HepG2 (cell line): ENCODE results near the gene UBC. TPM values are rescaled to one million over a fixed set of nuclear protein-coding genes. Genes with fewer than 3 reads are reported as not detected.
A peak's percentile ranks its signal among the peaks of the same experiment; 100 is the strongest.

Source experiments
- CREB1 ChIP-seq, 2 experiments: fragments of 450-650 bp in 1 of 2; IDR thresholded peaks; 2 replicates each; pipeline ENCODE4 v1.6.1; 2016 to 2017; ENCODE audit warnings: control low read depth in 1 of 2, mild to moderate bottlenecking in 1 of 2, missing compliant biosample characterization in 1 of 2, missing genetic modification characterization in 1 of 2
- DPF2 ChIP-seq: sonication (generic); formaldehyde crosslinking; IDR thresholded peaks from 2 replicates; pipeline ENCODE4 v1.4.0; 2020; ENCODE audit warnings: mild to moderate bottlenecking, low read depth, missing genetic modification reagents, borderline replicate concordance
- FOXA1 ChIP-seq, 2 experiments: fragments of 450-650 bp in 1 of 2; sonication (generic) in 1 of 2; formaldehyde crosslinking in 1 of 2; IDR thresholded peaks; 2 replicates each; pipeline versions ENCODE4 v1.4.0 to v1.6.1; 2016 to 2020; ENCODE audit warnings: missing genetic modification reagents in 1 of 2
- FOXP1 ChIP-seq, 2 experiments: fragments of 450-650 bp in 1 of 2; IDR thresholded peaks; 2 replicates each; pipeline ENCODE4 v1.6.1; 2017 to 2018; ENCODE audit warnings: antibody characterized with exemption in 1 of 2
- HNRNPL ChIP-seq: fragments of 200-400 bp; formaldehyde crosslinking; IDR thresholded peaks from 2 replicates; pipeline ENCODE4 v1.6.1; 2017; ENCODE audit warnings: mild to moderate bottlenecking, low read depth, low read length
- ISL2 ChIP-seq: sonication (generic); formaldehyde crosslinking; IDR thresholded peaks from 2 replicates; pipeline ENCODE4 v1.5.0; 2020; ENCODE audit warnings: missing genetic modification reagents
- MBNL3 ChIP-seq: fragments of 250-450 bp; sonication (Bioruptor Pico); conservative IDR thresholded peaks from 2 replicates; pipeline ENCODE4 v1.8.0; 2022; ENCODE audit warnings: mild to moderate bottlenecking, inconsistent platforms
- NR1H2 ChIP-seq: sonication (generic); formaldehyde crosslinking; IDR thresholded peaks from 2 replicates; pipeline ENCODE4 v1.8.1; 2022; ENCODE audit warnings: low read depth, missing genetic modification reagents, borderline replicate concordance
- NR2F2 ChIP-seq: IDR thresholded peaks from 2 replicates; pipeline ENCODE4 v1.6.1; 2012; ENCODE audit warnings: low read depth, inconsistent platforms, borderline replicate concordance
- ONECUT2 ChIP-seq: sonication (generic); formaldehyde crosslinking; IDR thresholded peaks from 2 replicates; pipeline ENCODE4 v1.4.0; 2020; ENCODE audit warnings: missing genetic modification reagents
- POLR2AphosphoS5 ChIP-seq: IDR thresholded peaks from 2 replicates; pipeline ENCODE4 v1.6.1; 2012; ENCODE audit warnings: low read depth, low read length
- PRMT3 ChIP-seq: sonication (generic); formaldehyde crosslinking; IDR thresholded peaks from 2 replicates; pipeline ENCODE4 v1.8.1; 2022; ENCODE audit warnings: low read depth, mild to moderate bottlenecking, moderate library complexity, missing genetic modification reagents, borderline replicate concordance
- PRPF4 ChIP-seq: fragments of 200-400 bp; formaldehyde crosslinking; IDR thresholded peaks from 2 replicates; pipeline ENCODE4 v1.6.1; 2016; ENCODE audit warnings: low read length, low read depth; ENCODE audit not compliant: poor library complexity, severe bottlenecking
- SATB2 ChIP-seq: sonication (generic); formaldehyde crosslinking; IDR thresholded peaks from 2 replicates; pipeline ENCODE4 v1.5.0; 2020; ENCODE audit warnings: missing genetic modification reagents
- SRSF9 ChIP-seq: fragments of 200-400 bp; formaldehyde crosslinking; IDR thresholded peaks from 2 replicates; pipeline ENCODE4 v1.6.1; 2018; ENCODE audit warnings: borderline replicate concordance, mild to moderate bottlenecking, low read depth, low read length; ENCODE audit not compliant: insufficient read depth, poor library complexity, severe bottlenecking
- TARDBP ChIP-seq: sonication (generic); formaldehyde crosslinking; IDR thresholded peaks from 2 replicates; pipeline ENCODE4 v1.8.0; 2022; ENCODE audit warnings: mild to moderate bottlenecking, missing genetic modification reagents
- TOE1 ChIP-seq: sonication (generic); formaldehyde crosslinking; IDR thresholded peaks from 2 replicates; pipeline ENCODE4 v1.4.0; 2020; ENCODE audit warnings: mild to moderate bottlenecking, missing genetic modification reagents
- TSC22D2 ChIP-seq: sonication (generic); formaldehyde crosslinking; IDR thresholded peaks from 2 replicates; pipeline ENCODE4 v1.5.1; 2020; ENCODE audit warnings: missing genetic modification reagents, mild to moderate bottlenecking, borderline replicate concordance
- XRCC5 ChIP-seq: fragments of 200-400 bp; formaldehyde crosslinking; optimal IDR thresholded peaks from 2 replicates; pipeline ENCODE3; 2017; ENCODE audit warnings: mild to moderate bottlenecking, low read length
- ZFP62 ChIP-seq: sonication (generic); formaldehyde crosslinking; IDR thresholded peaks from 2 replicates; pipeline ENCODE4 v1.4.0; 2020; ENCODE audit warnings: missing genetic modification reagents
- ZMYM3 ChIP-seq: sonication (generic); formaldehyde crosslinking; IDR thresholded peaks from 2 replicates; pipeline ENCODE4 v1.5.1; 2020; ENCODE audit warnings: mild to moderate bottlenecking, missing genetic modification reagents
- ZNF180 ChIP-seq: sonication (generic); formaldehyde crosslinking; IDR thresholded peaks from 2 replicates; pipeline ENCODE4 v1.4.0; 2020; ENCODE audit warnings: low read depth, missing genetic modification reagents, borderline replicate concordance
- ZNF776 ChIP-seq: sonication (generic); formaldehyde crosslinking; IDR thresholded peaks from 2 replicates; pipeline ENCODE4 v1.4.0; 2020; ENCODE audit warnings: mild to moderate bottlenecking, missing genetic modification reagents
- ZNF891 ChIP-seq: sonication (generic); formaldehyde crosslinking; IDR thresholded peaks from 2 replicates; pipeline ENCODE4 v1.5.0; 2020; ENCODE audit warnings: mild to moderate bottlenecking, missing genetic modification reagents
- polyA plus RNA-seq, 8 experiments: library from polyadenylated mRNA; depleted of rRNA in 3 of 8; stranded (reverse) in 7 of 8; unstranded in 1 of 8; fragments of >200 nt; fragmentation: Illumina TruSeq in 4 of 8; extraction: Trizol in 4 of 8; gene quantifications; 2 replicates each; pipeline versions ENCODE4 v1.2.1 to v1.2.3, GENCODE V29; 2011 to 2016; ENCODE audit warnings: low read depth in 4 of 8, missing spikeins in 1 of 8, mixed read lengths in 1 of 8; ENCODE audit not compliant: insufficient read depth in 1 of 8
- total RNA-seq, 5 experiments: library from RNA; depleted of rRNA; stranded (reverse); fragments of >200 nt; fragmentation: Illumina TruSeq; extraction: Trizol; gene quantifications; 2 replicates each; pipeline ENCODE4 v1.2.3, GENCODE V29; 2016; ENCODE audit warnings: low read depth in 1 of 5
- TF ChIP-seq, protein P1 (sequence below): sonication (generic); formaldehyde crosslinking; IDR thresholded peaks from 2 replicates; pipeline ENCODE4 v1.5.0; 2020; ENCODE audit warnings: mild to moderate bottlenecking, missing genetic modification reagents
- TF ChIP-seq, protein P2 (sequence below): sonication (generic); formaldehyde crosslinking; IDR thresholded peaks from 2 replicates; pipeline ENCODE4 v1.9.0; 2022; ENCODE audit warnings: low read depth, missing genetic modification reagents

The UBC gene
- total and polyA plus RNA-seq, 2 of the 13 experiments (the other 11 are each of a cell fraction or from before 2014, with no cell fraction given), result 805 to 1,432 TPM

DNA sequence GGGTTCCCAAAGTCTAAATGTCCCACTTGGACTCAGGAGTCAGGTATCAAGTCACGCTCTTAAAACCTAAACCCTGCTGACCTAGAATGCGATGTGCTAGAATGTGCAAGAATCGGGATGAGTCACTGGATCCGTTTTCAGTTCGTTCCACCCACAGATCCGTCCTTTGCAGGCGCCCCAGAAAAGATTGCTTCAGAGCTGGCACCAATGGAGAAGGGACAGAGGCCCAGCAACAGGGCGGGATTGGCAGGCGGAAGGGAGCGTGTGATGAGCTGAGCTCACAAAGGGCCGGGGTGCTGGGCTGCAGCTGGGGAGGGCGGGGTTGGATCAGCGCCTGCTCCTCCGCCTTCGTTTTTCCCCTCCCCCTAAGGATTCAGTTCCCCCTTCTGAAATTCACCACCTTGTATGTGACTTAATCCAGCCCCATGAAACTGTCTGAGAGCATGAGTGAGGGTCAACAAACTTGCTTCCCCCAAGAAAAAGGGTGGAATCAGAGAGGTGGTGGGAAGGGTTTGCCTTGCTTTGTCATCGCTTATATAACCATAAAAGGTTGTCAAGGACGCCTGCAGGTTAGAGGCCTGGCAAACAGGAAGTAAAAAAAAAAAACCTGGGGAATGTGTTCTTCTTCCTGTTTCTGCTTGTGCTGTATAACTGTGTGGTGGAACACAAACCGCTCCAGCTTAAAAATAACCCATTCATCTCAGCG is 2.8 kb upstream of the UBC start (continued):
- TF ChIP-seq, protein P1, sequence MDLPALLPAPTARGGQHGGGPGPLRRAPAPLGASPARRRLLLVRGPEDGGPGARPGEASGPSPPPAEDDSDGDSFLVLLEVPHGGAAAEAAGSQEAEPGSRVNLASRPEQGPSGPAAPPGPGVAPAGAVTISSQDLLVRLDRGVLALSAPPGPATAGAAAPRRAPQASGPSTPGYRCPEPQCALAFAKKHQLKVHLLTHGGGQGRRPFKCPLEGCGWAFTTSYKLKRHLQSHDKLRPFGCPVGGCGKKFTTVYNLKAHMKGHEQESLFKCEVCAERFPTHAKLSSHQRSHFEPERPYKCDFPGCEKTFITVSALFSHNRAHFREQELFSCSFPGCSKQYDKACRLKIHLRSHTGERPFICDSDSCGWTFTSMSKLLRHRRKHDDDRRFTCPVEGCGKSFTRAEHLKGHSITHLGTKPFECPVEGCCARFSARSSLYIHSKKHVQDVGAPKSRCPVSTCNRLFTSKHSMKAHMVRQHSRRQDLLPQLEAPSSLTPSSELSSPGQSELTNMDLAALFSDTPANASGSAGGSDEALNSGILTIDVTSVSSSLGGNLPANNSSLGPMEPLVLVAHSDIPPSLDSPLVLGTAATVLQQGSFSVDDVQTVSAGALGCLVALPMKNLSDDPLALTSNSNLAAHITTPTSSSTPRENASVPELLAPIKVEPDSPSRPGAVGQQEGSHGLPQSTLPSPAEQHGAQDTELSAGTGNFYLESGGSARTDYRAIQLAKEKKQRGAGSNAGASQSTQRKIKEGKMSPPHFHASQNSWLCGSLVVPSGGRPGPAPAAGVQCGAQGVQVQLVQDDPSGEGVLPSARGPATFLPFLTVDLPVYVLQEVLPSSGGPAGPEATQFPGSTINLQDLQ, result 0 out of 2 replicates have a peak, but pooled peaks have one; percentile 76
- no peak for TF ChIP-seq SRSF9
- TF ChIP-seq PRPF4, result no peak
- peak; percentile 86 for TF ChIP-seq XRCC5
- no peak for TF ChIP-seq NR1H2 (CRISPR knock-in tag)
- no peak; the same call in 1 of the 2 replicates for TF ChIP-seq PRMT3
- peak; percentile 77 for TF ChIP-seq TARDBP (CRISPR knock-in tag)
- peak; percentile 73 for TF ChIP-seq CREB1 (IDR thresholded peaks at IDR 0.05)
- TF ChIP-seq CREB1 (CRISPR knock-in tag; IDR thresholded peaks at IDR 0.05), result peak; percentile 81
- 0 out of 2 replicates have a peak, but pooled peaks have one; percentile 40 for TF ChIP-seq ZNF891 (CRISPR knock-in tag)
- TF ChIP-seq ZNF776, result no peak
- peak; percentile 85 for TF ChIP-seq POLR2AphosphoS5
- TF ChIP-seq DPF2 (CRISPR knock-in tag), result peak; percentile 33; the same call in 1 of the 2 replicates
- TF ChIP-seq ISL2 (CRISPR knock-in tag), result peak; percentile 54; the same call in 1 of the 2 replicates
- no peak for TF ChIP-seq ZNF180 (CRISPR knock-in tag)
- no peak for TF ChIP-seq TOE1 (CRISPR knock-in tag)
- no peak for TF ChIP-seq ZFP62 (CRISPR knock-in tag)
- peak; percentile 59; the same call in 1 of the 2 replicates for TF ChIP-seq ZMYM3 (CRISPR knock-in tag)
- TF ChIP-seq SATB2 (CRISPR knock-in tag), result no peak
- TF ChIP-seq, protein P2, sequence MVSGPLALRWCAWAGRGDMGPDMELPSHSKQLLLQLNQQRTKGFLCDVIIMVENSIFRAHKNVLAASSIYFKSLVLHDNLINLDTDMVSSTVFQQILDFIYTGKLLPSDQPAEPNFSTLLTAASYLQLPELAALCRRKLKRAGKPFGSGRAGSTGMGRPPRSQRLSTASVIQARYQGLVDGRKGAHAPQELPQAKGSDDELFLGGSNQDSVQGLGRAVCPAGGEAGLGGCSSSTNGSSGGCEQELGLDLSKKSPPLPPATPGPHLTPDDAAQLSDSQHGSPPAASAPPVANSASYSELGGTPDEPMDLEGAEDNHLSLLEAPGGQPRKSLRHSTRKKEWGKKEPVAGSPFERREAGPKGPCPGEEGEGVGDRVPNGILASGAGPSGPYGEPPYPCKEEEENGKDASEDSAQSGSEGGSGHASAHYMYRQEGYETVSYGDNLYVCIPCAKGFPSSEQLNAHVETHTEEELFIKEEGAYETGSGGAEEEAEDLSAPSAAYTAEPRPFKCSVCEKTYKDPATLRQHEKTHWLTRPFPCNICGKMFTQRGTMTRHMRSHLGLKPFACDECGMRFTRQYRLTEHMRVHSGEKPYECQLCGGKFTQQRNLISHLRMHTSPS (CRISPR knock-in tag), result no peak
- TF ChIP-seq NR2F2, result no peak
- TF ChIP-seq ONECUT2 (CRISPR knock-in tag), result 0 out of 2 replicates have a peak, but pooled peaks have one; percentile 9
- TF ChIP-seq FOXA1 (IDR thresholded peaks at IDR 0.05), result no peak
- TF ChIP-seq FOXA1 (CRISPR knock-in tag; IDR thresholded peaks at IDR 0.05), result no peak; the same call in 1 of the 2 replicates
- no peak for TF ChIP-seq TSC22D2 (CRISPR knock-in tag)
- TF ChIP-seq MBNL3 (CRISPR knock-in tag), result no peak
- TF ChIP-seq HNRNPL, result no peak
- TF ChIP-seq FOXP1 (IDR thresholded peaks at IDR 0.05), result 0 out of 2 replicates have a peak, but pooled peaks have one; percentile 9
- peak; percentile 68; the same call in 1 of the 2 replicates for TF ChIP-seq FOXP1 (CRISPR knock-in tag; IDR thresholded peaks at IDR 0.05)
